ENCODE results near the gene GLIS1. TPM values are rescaled to one million over a fixed set of nuclear protein-coding genes. Genes with fewer than 3 reads are reported as not detected.

The GLIS1 gene
- polyA plus RNA-seq, 3 donors: not detected

- no peak overlapping the region for H3K9ac ChIP-seq (ENCODE audit: insufficient read depth, low read length, poor library complexity, severe bottlenecking)
- no peaks in the 10 kb centered on the region for H3K4me1 ChIP-seq (ENCODE audit: control insufficient read depth in 1 of 2, insufficient read depth in 2 of 2, low read length in 2 of 2)
- no peak overlapping the region for H3K4me2 ChIP-seq (replicated peaks; ENCODE audit: extremely low read depth, low read length, poor library complexity, severe bottlenecking)
- Mint-ChIP-seq H3K9me3 (peaks cover 0 to 2% (median 0%) of the 10 kb centered on the region in 7 donors), H3K4me1 (no peaks in the 10 kb centered on the region), H3K27ac (no peak overlapping the region), H3K27me3 (ENCODE audit: low read depth in 3 of 3) (peaks cover 0 to 1% (median 1%) of the 10 kb centered on the region in 3 donors), H3K4me3 (no peak overlapping the region), H3K36me3 (no peaks in the 10 kb centered on the region)
- no peaks in the 10 kb centered on the region for H4K20me1 ChIP-seq (ENCODE audit: insufficient read depth, low read length)
- no peak for TF ChIP-seq CTCF (IDR thresholded peaks at IDR 0.05)
- intact Hi-C loops (cut with micrococcal nuclease): no loop called here
- no peak overlapping the region for H3K27ac ChIP-seq (ENCODE audit: low read depth in 1 of 2, low read length in 2 of 2)
- no peaks in the 10 kb centered on the region for H3K9me3 ChIP-seq (replicated peaks in 1 of 2; ENCODE audit: control insufficient read depth in 1 of 2, insufficient read depth in 1 of 2, low read length in 2 of 2)
- DNase-seq: no peak
- no peaks in the 10 kb centered on the region for H3K36me3 ChIP-seq (replicated peaks in 1 of 2; ENCODE audit: control insufficient read depth in 1 of 2, insufficient read depth in 2 of 2, low read length in 2 of 2)
- H3K27me3 ChIP-seq (ENCODE audit: control insufficient read depth in 2 of 2, insufficient read depth in 2 of 2, low read length in 2 of 2): no peaks in the 10 kb centered on the region
- H3K4me3 ChIP-seq (replicated peaks in 1 of 3; ENCODE audit: low read depth in 2 of 3, low read length in 3 of 3): no peak overlapping the region
- no peaks in the 10 kb centered on the region for H3K79me2 ChIP-seq (ENCODE audit: insufficient read depth, low read length)
- WGBS (ENCODE audit: insufficient coverage): 97% methylated on average over 24 of the region's 25 CpGs
- no peak overlapping the region for H2AFZ ChIP-seq (ENCODE audit: insufficient read depth, low read depth, low read length, poor library complexity, severe bottlenecking)
Observed at GRCh38 chr1:53460211-53460634, 278.7 kb downstream of the GLIS1 start.

GRCh38 chr1:53459321-53460175 is 279.4 kb downstream of the GLIS1 start, which contains the start of gene DMRTB1:
DMRTB1 (plus strand) TSS chr1:53459399; CDS start chr1:53459454, 55 bp downstream.
- H3K27me3 Mint-ChIP-seq (ENCODE audit: low read depth in 3 of 3): peaks cover 0 to 2% (median 1%) of the 10 kb centered on the region in 3 donors
- H3K4me1 Mint-ChIP-seq: no peaks in the 10 kb centered on the region
- intact Hi-C loops (cut with micrococcal nuclease): no loop called here
- H3K27ac Mint-ChIP-seq: no peak within 1 kb of the TSS
- peaks cover 0 to 2% (median 0%) of the 10 kb centered on the region in 7 donors for H3K9me3 Mint-ChIP-seq
- DNase-seq: no peak
- TF ChIP-seq CTCF (IDR thresholded peaks at IDR 0.05): no peak
- H3K36me3 ChIP-seq (replicated peaks in 1 of 2; ENCODE audit: control insufficient read depth in 1 of 2, insufficient read depth in 2 of 2, low read length in 2 of 2): no peaks in the 10 kb centered on the region
- H2AFZ ChIP-seq (ENCODE audit: insufficient read depth, low read depth, low read length, poor library complexity, severe bottlenecking): no peak within 1 kb of the TSS
- WGBS (ENCODE audit: insufficient coverage): 95% methylated on average over 75 of the region's 82 CpGs
- no peaks in the 10 kb centered on the region for H3K4me1 ChIP-seq (ENCODE audit: control insufficient read depth in 1 of 2, insufficient read depth in 2 of 2, low read length in 2 of 2)
- no peaks in the 10 kb centered on the region for H3K27me3 ChIP-seq (ENCODE audit: control insufficient read depth in 2 of 2, insufficient read depth in 2 of 2, low read length in 2 of 2)
- H3K4me3 ChIP-seq (replicated peaks in 1 of 3; ENCODE audit: low read depth in 2 of 3, low read length in 3 of 3): no peak within 1 kb of the TSS
- H3K4me2 ChIP-seq (replicated peaks; ENCODE audit: extremely low read depth, low read length, poor library complexity, severe bottlenecking): no peak within 1 kb of the TSS
- no peaks in the 10 kb centered on the region for H3K36me3 Mint-ChIP-seq
- no peak within 1 kb of the TSS for H3K4me3 Mint-ChIP-seq
- H3K27ac ChIP-seq (ENCODE audit: low read depth in 1 of 2, low read length in 2 of 2): no peak within 1 kb of the TSS
- no peaks in the 10 kb centered on the region for H3K79me2 ChIP-seq (ENCODE audit: insufficient read depth, low read length)
- H4K20me1 ChIP-seq (ENCODE audit: insufficient read depth, low read length): no peaks in the 10 kb centered on the region
- no peaks in the 10 kb centered on the region for H3K9me3 ChIP-seq (replicated peaks in 1 of 2; ENCODE audit: control insufficient read depth in 1 of 2, insufficient read depth in 1 of 2, low read length in 2 of 2)
- no peak within 1 kb of the TSS for H3K9ac ChIP-seq (ENCODE audit: insufficient read depth, low read length, poor library complexity, severe bottlenecking)
